GM21367 (cell line): ENCODE results near the gene NPTXR.
"Not testable (repeated sequence)": the region's sequence is repeated elsewhere in the genome, so short reads cannot be mapped to it uniquely, and the experiment has no call there.

Experiments
- ATAC-seq: cut with Tn5 transposase; IDR thresholded peaks from one replicate; pipeline ENCODE4 v1.9.1; 2021; ENCODE audit not compliant: unreplicated experiment

The NPTXR gene

GRCh38 chr22:38832005-38832978 lies 11.5 kb downstream of the NPTXR start:
- no peak for ATAC-seq

GRCh38 chr22:38831166-38831945 lies 12.5 kb downstream of the NPTXR start:
- no peak for ATAC-seq

GRCh38 chr22:38830845-38831108 lies 13.1 kb downstream of the NPTXR start:
- ATAC-seq, result no peak

GRCh38 chr22:38830026-38830844 lies 13.6 kb downstream of the NPTXR start:
- ATAC-seq, result no peak

- no peak for ATAC-seq
Measured at GRCh38 chr22:38829485-38829884, 14.3 kb downstream of the NPTXR start.

GRCh38 chr22:38828616-38829205 lies 15.1 kb downstream of the NPTXR start:
- no peak for ATAC-seq

- no peak for ATAC-seq
Measured at GRCh38 chr22:38828191-38828590, 15.6 kb downstream of the NPTXR start.

DNA sequence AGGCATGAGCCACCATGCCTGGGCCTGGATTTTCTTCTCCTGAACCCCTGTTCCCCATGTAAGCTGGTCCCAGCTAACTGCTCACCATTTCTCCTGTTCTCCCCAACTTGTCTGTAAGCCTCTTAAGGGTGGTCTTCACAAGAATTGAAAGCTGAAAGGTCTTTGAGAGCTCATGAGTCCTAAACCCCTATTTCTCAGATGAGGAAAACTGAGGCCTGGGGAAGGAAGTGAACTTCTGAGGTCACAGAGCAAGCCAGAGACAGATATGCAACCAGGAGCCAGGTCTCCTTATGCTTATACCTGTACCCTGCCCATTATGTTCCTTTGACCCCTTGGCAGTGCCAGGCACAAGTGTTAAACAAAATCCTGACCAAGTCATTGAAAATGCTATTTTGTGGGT lies 16.3 kb downstream of the NPTXR start:
- no peak for ATAC-seq

GRCh38 chr22:38826801-38827200 lies 17.0 kb downstream of the NPTXR start:
- ATAC-seq, result no peak

DNA sequence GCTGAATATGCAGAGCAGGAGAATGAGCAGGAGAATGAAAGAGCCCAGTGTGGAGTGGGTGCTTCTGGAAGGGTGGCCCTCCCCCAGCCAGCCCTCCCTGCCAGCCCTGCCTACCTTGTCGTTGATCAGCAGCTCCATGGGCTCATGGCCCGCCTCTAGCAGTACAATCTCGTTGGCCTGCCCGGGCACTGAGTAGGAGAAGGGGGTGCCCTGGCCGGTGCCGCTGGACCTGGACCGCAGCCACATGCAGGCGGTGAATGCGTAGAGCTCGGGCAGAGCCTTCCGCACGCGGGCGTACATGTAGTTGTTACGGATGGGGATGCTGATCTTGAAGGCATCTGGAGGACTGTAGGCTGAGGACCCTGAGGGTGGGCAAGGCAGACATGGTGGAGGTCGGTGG lies 17.4 kb downstream of the NPTXR start:
- ATAC-seq, result no peak

GRCh38 chr22:38824585-38824984 lies 19.2 kb downstream of the NPTXR start:
- no peak for ATAC-seq

DNA sequence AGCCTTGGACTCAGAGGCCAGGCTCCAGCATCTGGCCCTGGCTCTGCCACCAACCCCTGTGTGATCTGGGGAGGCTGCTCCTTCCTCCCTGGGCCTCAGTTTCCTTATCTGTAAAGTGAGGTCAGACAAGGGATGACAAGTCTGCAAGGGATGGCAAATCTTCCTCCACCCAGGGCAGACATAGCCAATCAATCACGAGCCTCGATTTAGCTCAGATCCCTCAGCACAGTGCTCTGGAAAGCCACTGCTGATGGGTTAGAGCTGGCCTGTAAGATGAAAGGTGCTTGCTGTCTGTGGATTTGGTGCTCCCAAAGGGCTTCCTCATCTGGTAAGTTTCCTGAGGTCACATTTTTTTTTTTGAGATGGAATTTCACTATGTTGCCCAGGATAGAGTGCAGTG lies 20.2 kb downstream of the NPTXR start:
- no peak for ATAC-seq

DNA sequence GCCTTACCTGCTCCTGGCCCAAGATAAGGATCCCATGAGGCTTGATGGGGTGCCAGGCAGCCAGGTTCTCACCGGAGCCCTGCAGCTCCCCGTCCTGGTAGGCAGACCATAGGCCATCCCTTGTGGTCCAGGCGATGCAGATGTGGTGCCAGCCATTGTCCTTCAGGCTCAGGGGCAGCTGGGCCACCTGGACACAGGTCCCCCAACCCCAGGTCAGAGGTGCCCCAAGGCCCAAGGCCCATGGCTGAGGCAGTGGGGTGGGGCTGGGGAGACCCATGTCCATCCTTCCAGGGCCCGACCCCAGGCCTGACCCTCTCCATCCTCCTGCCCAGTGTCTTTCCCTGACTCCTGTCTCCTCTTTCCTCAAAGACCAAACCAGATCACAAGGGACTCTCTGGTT lies 20.8 kb downstream of the NPTXR start:
- no peak for ATAC-seq

- ATAC-seq, result no peak
Measured at GRCh38 chr22:38820020-38820419, 23.8 kb downstream of the NPTXR start.

- ATAC-seq, result no peak
Measured at GRCh38 chr22:38819387-38819940, 24.4 kb downstream of the NPTXR start.

DNA sequence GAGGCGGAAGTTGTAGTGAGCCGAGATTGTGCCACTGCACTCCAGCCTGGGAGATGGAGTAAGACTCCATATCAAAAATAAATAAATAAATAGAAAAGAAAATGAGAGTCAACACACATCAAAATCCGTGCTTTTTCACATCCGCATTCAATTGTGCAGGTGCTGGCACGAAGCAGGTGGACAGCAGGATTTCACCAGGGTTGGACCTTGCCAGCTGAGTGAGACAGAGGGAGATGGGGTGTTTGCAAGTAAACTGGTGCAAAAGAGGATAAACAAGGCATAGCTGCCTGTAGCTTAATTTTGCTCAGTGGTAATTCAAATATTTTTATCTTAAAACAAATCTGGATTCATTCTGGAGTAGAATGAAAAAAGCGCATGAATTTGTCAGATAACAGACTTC lies 26.6 kb downstream of the NPTXR start:
- ATAC-seq, result no peak

- ATAC-seq, result no peak
Measured at GRCh38 chr22:38815842-38816241, 28.0 kb downstream of the NPTXR start.

- no peak for ATAC-seq
Measured at GRCh38 chr22:38811241-38811640, 32.6 kb downstream of the NPTXR start.

GRCh38 chr22:38805041-38805593 lies 38.7 kb downstream of the NPTXR start:
- ATAC-seq, result not testable (repeated sequence)

DNA sequence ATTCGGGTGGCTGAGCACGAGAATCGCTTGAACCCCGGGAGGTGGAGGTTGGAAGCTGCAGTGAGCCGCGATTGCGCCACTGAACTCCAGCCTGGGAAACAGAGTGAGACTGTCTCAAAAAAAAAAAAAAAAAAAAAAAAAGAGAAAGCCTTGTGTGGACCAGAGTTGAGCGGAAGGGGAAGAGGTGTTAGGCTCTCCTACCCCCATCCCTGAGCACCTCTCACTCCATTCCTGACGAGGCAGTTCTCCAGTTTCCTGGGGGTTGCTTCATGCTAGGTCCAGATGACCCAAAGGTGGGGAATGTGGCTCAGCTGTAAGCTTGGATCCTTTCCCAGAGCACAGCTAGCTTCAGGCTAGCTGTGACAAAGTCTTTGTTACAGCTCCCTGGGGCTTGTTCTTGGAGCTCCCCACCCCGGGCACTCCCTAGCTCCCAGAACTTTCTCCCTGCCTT lies 41.1 kb downstream of the NPTXR start:
- no peak for ATAC-seq
